Bronchial epithelial cell (primary cell): ENCODE measurements around the gene ST14. TPM values are rescaled to one million over a fixed set of nuclear protein-coding genes. Genes with fewer than 3 reads are reported as not detected.

ENCODE experiments used
- DNase-seq: peaks from one replicate; pipeline ENCODE4 v3.0.0-alpha.2; 2010; ENCODE audit warnings: low read depth
- FAIRE-seq: peaks from 2 replicates; lab custom pipeline; 2011; peaks lifted over from hg19 to GRCh38; lab: Jason Lieb, UNC
- H3K27me3 ChIP-seq: 2 replicates; pipeline ENCODE4 v1.5.1; 2011; ENCODE audit warnings: low read length; ENCODE audit not compliant: control insufficient read depth, insufficient read depth
- H3K36me3 ChIP-seq: 2 replicates; pipeline ENCODE4 v1.5.1; 2011; ENCODE audit warnings: low read length; ENCODE audit not compliant: control insufficient read depth, insufficient read depth
- H3K4me3 ChIP-seq: 2 replicates; pipeline ENCODE4 v1.5.1; 2011; ENCODE audit warnings: mild to moderate bottlenecking, low read depth, low read length, control low read depth
- total RNA-seq: library from RNA; depleted of rRNA; stranded (reverse); fragments of >200 nt; gene quantifications from 2 replicates; pipeline ENCODE4 v1.2.1, GENCODE V29; 2014
- TF ChIP-seq, protein P1 (sequence below): IDR thresholded peaks from 2 replicates; pipeline ENCODE4 v1.5.1; 2011; ENCODE audit warnings: mild to moderate bottlenecking, moderate library complexity, low read length, control low read depth, inconsistent platforms; ENCODE audit not compliant: insufficient read depth, severe bottlenecking

Gene ST14
- total RNA-seq, 1 donor from 2014 or later, result 79.2 TPM

DNA sequence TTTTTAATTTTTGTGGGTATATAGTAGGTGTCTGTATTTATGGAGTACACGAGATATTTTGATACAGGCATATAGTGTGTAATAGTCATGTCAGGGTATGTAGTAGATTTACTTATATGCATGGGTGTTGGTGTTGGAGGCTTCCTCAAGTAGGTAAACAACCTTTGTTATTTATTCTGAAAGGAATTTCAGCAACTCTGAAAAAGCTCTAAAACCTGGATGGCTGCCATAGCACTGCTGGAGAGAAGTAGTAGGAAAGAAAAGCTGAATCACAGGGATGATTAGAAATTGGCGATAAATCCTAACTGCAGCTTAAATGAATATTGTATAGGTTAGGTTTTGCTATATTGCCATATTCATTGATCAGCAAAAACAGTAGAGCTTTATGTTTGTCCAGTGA is 44.4 kb upstream of the ST14 start:
- FAIRE-seq, result no peak
- Histone ChIP-seq H3K36me3 (peaks cover 18% of the 10 kb centered on the region), H3K4me3 (no peak overlapping the region), H3K27me3 (no peaks in the 10 kb centered on the region)
- no peak for DNase-seq
- TF ChIP-seq, protein P1, sequence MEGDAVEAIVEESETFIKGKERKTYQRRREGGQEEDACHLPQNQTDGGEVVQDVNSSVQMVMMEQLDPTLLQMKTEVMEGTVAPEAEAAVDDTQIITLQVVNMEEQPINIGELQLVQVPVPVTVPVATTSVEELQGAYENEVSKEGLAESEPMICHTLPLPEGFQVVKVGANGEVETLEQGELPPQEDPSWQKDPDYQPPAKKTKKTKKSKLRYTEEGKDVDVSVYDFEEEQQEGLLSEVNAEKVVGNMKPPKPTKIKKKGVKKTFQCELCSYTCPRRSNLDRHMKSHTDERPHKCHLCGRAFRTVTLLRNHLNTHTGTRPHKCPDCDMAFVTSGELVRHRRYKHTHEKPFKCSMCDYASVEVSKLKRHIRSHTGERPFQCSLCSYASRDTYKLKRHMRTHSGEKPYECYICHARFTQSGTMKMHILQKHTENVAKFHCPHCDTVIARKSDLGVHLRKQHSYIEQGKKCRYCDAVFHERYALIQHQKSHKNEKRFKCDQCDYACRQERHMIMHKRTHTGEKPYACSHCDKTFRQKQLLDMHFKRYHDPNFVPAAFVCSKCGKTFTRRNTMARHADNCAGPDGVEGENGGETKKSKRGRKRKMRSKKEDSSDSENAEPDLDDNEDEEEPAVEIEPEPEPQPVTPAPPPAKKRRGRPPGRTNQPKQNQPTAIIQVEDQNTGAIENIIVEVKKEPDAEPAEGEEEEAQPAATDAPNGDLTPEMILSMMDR, result no peak

DNA sequence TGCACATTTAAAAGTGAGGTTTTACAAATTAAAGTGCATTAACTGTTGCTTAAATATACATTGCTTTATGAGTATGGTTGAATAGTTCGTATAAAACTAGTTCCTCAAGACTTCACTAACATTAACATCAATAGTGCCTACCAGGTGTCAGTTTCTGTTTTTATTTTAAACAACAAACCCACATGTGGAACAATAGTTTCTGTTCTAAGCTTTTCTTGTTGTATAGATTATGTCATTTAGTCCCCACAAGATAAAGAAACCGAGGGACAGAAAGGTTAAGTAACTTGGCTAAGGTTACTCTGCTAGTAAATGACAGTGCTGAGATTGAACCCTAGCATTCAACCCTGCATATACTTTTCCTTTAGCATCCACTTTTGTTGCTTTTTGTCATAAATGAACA is 41.4 kb upstream of the ST14 start:
- no peaks in the 10 kb centered on the region for H3K27me3 ChIP-seq
- FAIRE-seq, result no peak
- H3K36me3 ChIP-seq, result peaks cover 14% of the 10 kb centered on the region
- TF ChIP-seq, protein P1, result no peak
- no peak for DNase-seq
- no peak overlapping the region for H3K4me3 ChIP-seq

DNA sequence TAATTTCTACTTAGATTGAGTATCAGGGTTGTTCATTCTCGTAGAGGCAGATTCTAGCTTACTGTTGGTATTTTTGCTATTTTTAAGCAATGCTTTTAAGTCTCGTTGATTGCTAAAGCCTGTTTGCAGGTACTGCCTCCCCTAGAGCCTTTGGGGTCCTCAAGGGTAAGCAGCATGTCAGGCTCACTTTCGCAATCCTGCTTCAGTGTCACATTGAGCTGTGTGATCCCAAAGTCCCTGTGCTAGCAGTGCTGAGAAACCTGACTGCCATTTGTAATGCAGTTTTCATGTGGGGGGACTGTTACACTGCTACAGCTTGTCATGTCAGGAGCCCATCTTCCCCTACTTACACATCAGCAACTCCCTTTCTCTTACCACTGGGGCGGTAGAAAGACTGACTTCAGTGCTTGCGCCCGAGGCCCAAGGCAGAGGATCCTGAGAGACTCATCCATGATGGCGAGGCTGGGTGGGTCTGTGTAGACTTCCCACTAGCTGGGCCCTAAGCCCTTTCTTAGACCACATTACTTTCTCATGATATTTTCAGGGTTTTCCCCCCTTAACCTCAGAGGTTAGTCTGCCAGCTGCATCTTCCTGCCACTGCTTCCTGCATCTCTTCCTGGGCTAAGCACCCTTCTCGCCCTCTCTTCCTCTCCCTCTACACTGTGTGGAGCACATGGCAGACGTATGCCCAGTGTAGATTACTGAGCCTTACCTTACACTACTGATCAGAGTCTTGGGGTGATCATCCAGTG is 40.8 kb upstream of the ST14 start:
- no peak for FAIRE-seq

DNA sequence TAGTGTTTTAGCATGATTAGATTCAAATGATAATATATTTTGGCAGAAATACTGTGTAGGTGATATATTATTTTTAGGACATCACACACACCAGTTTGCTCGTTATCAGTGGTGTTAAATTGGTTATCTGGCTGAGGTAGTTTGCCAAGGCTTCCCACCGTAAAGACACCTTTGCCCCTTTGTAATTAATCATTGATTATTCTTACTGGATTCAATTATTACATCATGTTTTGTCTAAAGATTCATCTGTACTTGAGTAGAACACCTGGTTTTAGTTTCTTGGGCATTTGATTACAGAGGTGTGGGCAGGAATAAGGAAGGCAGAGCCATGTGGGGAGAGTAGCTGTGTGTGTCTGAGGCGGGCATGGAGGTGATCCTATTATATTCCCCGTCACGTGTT is 39.5 kb upstream of the ST14 start:
- FAIRE-seq, result no peak
- no peak for DNase-seq
- TF ChIP-seq, protein P1, result no peak
- Histone ChIP-seq H3K27me3 (no peaks in the 10 kb centered on the region), H3K36me3 (peaks cover 18% of the 10 kb centered on the region), H3K4me3 (no peak overlapping the region)

More for the DNA sequence above, 40.8 kb upstream of the ST14 start:
- TF ChIP-seq, protein P1, result no peak
- Histone ChIP-seq H3K36me3 (peaks cover 19% of the 10 kb centered on the region), H3K4me3 (no peak overlapping the region), H3K27me3 (no peaks in the 10 kb centered on the region)
- no peak for DNase-seq

DNA sequence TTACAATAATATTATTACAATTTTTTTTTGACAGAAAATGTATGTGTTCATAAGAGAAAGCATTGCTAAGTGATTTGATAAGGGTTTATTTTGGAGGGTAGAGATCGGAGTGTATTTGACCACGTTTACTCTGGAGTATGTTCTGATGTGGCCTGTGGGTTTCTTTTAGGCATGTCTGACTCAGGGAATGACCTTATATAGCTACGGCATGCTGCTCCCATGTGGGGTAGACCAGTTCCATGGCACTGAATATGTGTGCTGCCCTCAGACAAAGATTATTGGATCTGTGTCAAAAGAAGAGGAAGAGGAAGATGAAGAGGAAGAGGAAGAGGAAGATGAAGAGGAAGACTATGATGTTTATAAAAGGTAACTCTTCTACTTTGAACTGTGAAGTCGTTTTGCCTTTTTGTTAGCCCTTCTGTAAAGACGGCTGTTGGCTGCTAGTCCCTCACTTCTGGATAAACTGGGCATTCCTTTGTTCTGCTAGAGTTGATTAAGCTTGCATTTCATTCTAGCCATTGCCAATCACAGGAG is 38.1 kb upstream of the ST14 start:
- no peaks in the 10 kb centered on the region for H3K27me3 ChIP-seq
- no peak overlapping the region for H3K4me3 ChIP-seq
- no peak for FAIRE-seq
- H3K36me3 ChIP-seq, result peaks cover 20% of the 10 kb centered on the region
- TF ChIP-seq, protein P1, result no peak
- peak; percentile 52 for DNase-seq

DNA sequence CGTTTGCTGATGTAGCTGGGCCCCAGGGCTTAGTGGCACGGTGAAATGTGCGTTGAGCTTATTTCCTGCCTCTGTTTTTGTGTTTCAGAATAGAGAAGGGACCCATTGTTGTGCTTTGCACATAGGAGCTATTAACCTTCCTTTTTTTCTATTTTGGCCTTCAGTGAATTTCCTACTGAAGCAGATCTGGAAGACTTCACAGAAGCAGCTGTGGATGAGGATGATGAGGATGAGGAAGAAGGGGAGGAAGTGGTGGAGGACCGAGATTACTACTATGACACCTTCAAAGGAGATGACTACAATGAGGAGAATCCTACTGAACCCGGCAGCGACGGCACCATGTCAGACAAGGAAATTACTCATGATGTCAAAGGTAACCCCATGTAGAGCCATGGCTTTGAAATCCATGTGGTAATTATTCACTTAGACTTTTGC is 37.4 kb upstream of the ST14 start:
- peak; percentile 65 for DNase-seq
- TF ChIP-seq, protein P1, result no peak
- FAIRE-seq, result no peak
- Histone ChIP-seq H3K27me3 (no peaks in the 10 kb centered on the region), H3K36me3 (peaks cover 24% of the 10 kb centered on the region), H3K4me3 (no peak overlapping the region)
